GM12801 (cell line): ENCODE data around the gene HOOK1.

Experiments used
- CTCF ChIP-seq: IDR thresholded peaks from one replicate; pipeline ENCODE4 v1.5.1; 2011; ENCODE audit warnings: control low read depth; ENCODE audit not compliant: insufficient read length; ENCODE audit errors: extremely low read depth

Gene HOOK1

GRCh38 chr1:59804301-59804700 is 10.4 kb upstream of the HOOK1 start:
- no peak for TF ChIP-seq CTCF

GRCh38 chr1:59805554-59805953 is 9.2 kb upstream of the HOOK1 start:
- no peak for TF ChIP-seq CTCF

- no peak for TF ChIP-seq CTCF
Observed at GRCh38 chr1:59814180-59814900, 409 bp upstream of the HOOK1 start.

- no peak for TF ChIP-seq CTCF
Observed at GRCh38 chr1:59815892-59816291, 1.1 kb downstream of the HOOK1 start.

- no peak for TF ChIP-seq CTCF
Observed at GRCh38 chr1:59816318-59816878, 1.6 kb downstream of the HOOK1 start.

GRCh38 chr1:59819566-59820438 is 5.1 kb downstream of the HOOK1 start:
- no peak for TF ChIP-seq CTCF

GRCh38 chr1:59827055-59827643 is 12.4 kb downstream of the HOOK1 start:
- TF ChIP-seq CTCF, result no peak
